Activated naive CD8-positive, alpha-beta T cell treated with anti-CD3 and anti-CD28 coated beads, Interleukin-2, amount 10 ng/mL, durations not matched to agents 7 days and 5 days (primary cell): Measurements from ENCODE around the gene PRSS56. TPM values are rescaled to one million over a fixed set of nuclear protein-coding genes. Genes with fewer than 3 reads are reported as not detected.
"Not testable (repeated sequence)": the region's sequence is repeated elsewhere in the genome, so short reads cannot be mapped to it uniquely, and the experiment has no call there.

Experiments
- ATAC-seq: fragments of 150-1000 bp; cut with Tn5 transposase; one replicate; pipeline ENCODE4 v1.10.0; 2021; ENCODE audit warnings: low read depth, moderate library complexity
- POLR2A ChIA-PET: fragments of 350-600 bp; sonication (Branson Sonifier 250); formaldehyde crosslinking; loops from one replicate; lab custom pipeline; 2021; ENCODE audit warnings: antibody characterized with exemption; lab: Charles Lee
- DNase-seq: peaks from one replicate; pipeline ENCODE4 v3.0.0; 2021
- H3K27ac Mint-ChIP-seq: one replicate; pipeline ENCODE4 v1.8.0; 2022; ENCODE audit warnings: mild to moderate bottlenecking, mixed read lengths
- H3K27me3 Mint-ChIP-seq: one replicate; pipeline ENCODE4 v1.8.0; 2022; ENCODE audit warnings: mild to moderate bottlenecking, moderate library complexity, mixed read lengths
- H3K36me3 Mint-ChIP-seq: one replicate; pipeline ENCODE4 v1.8.0; 2021; ENCODE audit warnings: mild to moderate bottlenecking, mixed read lengths
- H3K4me1 Mint-ChIP-seq: one replicate; pipeline ENCODE4 v1.8.0; 2021; ENCODE audit warnings: mixed read lengths
- H3K4me3 Mint-ChIP-seq: one replicate; pipeline ENCODE4 v1.8.0; 2022; ENCODE audit warnings: mild to moderate bottlenecking, moderate library complexity, mixed read lengths
- H3K9me3 Mint-ChIP-seq: one replicate; pipeline ENCODE4 v1.8.0; 2021; ENCODE audit warnings: mixed read lengths
- total RNA-seq, 2 experiments: library from RNA; stranded (reverse); gene quantifications; one replicate each; pipeline ENCODE4 v1.2.3, GENCODE V29; 2021

PRSS56 gene
- total RNA-seq, 2 experiments from 2014 or later, result not detected

GRCh38 chr2:232550354-232551249 lies 30.4 kb downstream of the PRSS56 start, which contains the start of the genes EIF4E2 and TIGD1:
Gene EIF4E2 (plus strand): TSS chr2:232550689. CDS start chr2:232550725, 36 bp downstream.
Gene TIGD1 (minus strand): TSS chr2:232550557. CDS start chr2:232549882, 675 bp downstream.
- Mint-ChIP-seq H3K4me3 (peak within 1 kb of the TSS; percentile 99), H3K9me3 (peaks cover 3% of the 10 kb centered on the region), H3K27me3 (no peaks in the 10 kb centered on the region), H3K27ac (peak within 1 kb of the TSS; percentile 100), H3K36me3 (peaks cover 31% of the 10 kb centered on the region), H3K4me1 (peaks cover 56% of the 10 kb centered on the region)
- DNase-seq (peak; percentile 92), ATAC-seq (peak; percentile 95)
- POLR2A ChIA-PET, result interaction anchor here (0.6 to 1.5 kb wide), 11 partner anchors 8 to 1086 kb away, joined by 3 to 7 read pairs (median 3); partner anchors contain the start of genes CHRNG, INPP5D, NCL and USP40

DNA sequence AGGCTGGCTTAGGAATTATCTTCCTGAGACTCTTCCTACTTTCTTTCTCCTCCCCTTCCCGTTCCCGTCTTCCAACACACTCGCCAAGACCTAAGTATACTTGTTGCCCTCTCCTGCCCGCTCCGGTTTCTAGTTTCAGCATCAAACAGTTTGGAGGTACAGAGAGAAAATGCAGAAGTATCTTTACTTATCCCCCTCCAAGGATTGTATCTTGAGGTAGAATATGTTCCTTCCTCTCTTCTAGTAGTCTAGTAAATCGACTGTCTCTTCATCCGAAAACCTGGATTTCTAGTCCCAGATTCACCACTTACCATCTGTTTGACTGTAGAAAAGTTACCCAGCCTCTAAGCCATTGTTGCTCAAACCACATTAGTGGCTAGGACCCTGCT lies 31.1 kb downstream of the PRSS56 start:
- POLR2A ChIA-PET, result interaction anchor here (0.6 to 1.5 kb wide), 8 partner anchors 8 to 1087 kb away, joined by 3 to 7 read pairs (median 4); partner anchors contain the start of genes INPP5D, NCL and USP40
- ATAC-seq (no peak), DNase-seq (no peak)
- no peaks in the 10 kb centered on the region for H3K27me3 Mint-ChIP-seq
- H3K4me3 Mint-ChIP-seq, result peak overlapping the region; percentile 99
- H3K36me3 Mint-ChIP-seq, result peaks cover 32% of the 10 kb centered on the region
- peak overlapping the region; percentile 100 for H3K27ac Mint-ChIP-seq
- H3K4me1 Mint-ChIP-seq, result peaks cover 56% of the 10 kb centered on the region
- H3K9me3 Mint-ChIP-seq, result peaks cover 3% of the 10 kb centered on the region

DNA sequence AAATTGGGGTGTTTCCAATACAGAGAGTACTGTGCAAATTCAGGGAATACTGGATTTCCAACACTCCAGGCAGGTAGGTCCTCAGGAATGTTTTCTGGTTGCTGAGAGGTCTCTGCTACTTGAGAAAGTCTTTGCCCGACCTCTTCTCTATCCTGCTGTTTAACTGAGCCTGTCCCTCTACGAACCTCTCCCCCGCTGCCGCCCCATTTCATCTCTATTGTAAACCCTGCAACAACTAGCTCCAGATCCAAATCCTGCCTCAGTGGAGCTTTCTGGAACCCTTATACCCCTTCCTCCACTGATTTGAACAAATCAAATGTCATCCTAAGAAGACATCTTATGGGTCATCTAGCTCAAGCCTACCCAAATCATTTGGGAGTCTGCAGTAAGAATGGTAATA lies 31.6 kb downstream of the PRSS56 start:
- no peak for ATAC-seq
- H3K9me3 Mint-ChIP-seq, result peaks cover 3% of the 10 kb centered on the region
- POLR2A ChIA-PET, result interaction anchor here (1.2 kb wide), 1 partner anchor 27 kb away, joined by 6 read pairs; no protein-coding TSS in a partner anchor

DNA sequence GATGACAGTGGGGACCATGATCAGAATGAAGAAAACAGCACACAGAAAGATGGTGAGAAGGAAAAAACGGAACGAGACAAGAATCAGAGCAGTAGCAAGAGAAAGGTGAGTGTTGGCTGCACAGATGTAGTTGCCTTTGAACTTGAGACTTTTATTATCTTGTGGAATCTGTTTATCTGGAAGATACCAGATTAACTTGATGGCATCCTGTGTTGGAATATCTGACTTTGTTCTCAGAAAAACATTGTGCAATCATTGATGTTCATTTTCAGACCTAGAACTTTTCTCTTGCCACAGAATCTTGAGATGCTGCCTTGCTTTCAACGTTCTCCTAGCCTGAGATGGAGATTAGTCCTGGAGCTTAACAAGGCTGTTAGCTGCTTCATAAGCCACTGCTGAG lies 36.2 kb downstream of the PRSS56 start:
- H3K9me3 Mint-ChIP-seq, result no peaks in the 10 kb centered on the region
- no peak for ATAC-seq

More for the DNA sequence above, 31.6 kb downstream of the PRSS56 start:
- no peak for DNase-seq
- H3K27ac Mint-ChIP-seq, result peak overlapping the region; percentile 35
- no peaks in the 10 kb centered on the region for H3K27me3 Mint-ChIP-seq
- H3K4me1 Mint-ChIP-seq, result peaks cover 57% of the 10 kb centered on the region
- H3K36me3 Mint-ChIP-seq, result peaks cover 31% of the 10 kb centered on the region
- peak overlapping the region; percentile 99 for H3K4me3 Mint-ChIP-seq

GRCh38 chr2:232562515-232563151 lies 42.4 kb downstream of the PRSS56 start:
- POLR2A ChIA-PET, result interaction anchor here (1.7 kb wide), 1 partner anchor 12 kb away, joined by 7 read pairs; the partner anchor contains the start of genes EIF4E2 and TIGD1
- ATAC-seq, result no peak

More for the DNA sequence above, 36.2 kb downstream of the PRSS56 start:
- POLR2A ChIA-PET, result no interaction called here
- no peak for DNase-seq
- Mint-ChIP-seq H3K4me1 (peaks cover 30% of the 10 kb centered on the region), H3K27ac (no peak overlapping the region), H3K27me3 (no peaks in the 10 kb centered on the region), H3K4me3 (no peak overlapping the region), H3K36me3 (peaks cover 31% of the 10 kb centered on the region)

GRCh38 chr2:232563580-232563979 lies 43.4 kb downstream of the PRSS56 start:
- H3K27me3 Mint-ChIP-seq, result no peaks in the 10 kb centered on the region
- no peak overlapping the region for H3K27ac Mint-ChIP-seq
- POLR2A ChIA-PET, result interaction anchor here (1.7 kb wide), 1 partner anchor 13 kb away, joined by 7 read pairs; the partner anchor contains the start of genes EIF4E2 and TIGD1
- H3K4me1 Mint-ChIP-seq, result peaks cover 4% of the 10 kb centered on the region
- ATAC-seq (no peak), DNase-seq (no peak)
- no peaks in the 10 kb centered on the region for H3K9me3 Mint-ChIP-seq
- H3K4me3 Mint-ChIP-seq, result no peak overlapping the region
- peaks cover 37% of the 10 kb centered on the region for H3K36me3 Mint-ChIP-seq

More at GRCh38 chr2:232562515-232563151, 42.4 kb downstream of the PRSS56 start:
- Mint-ChIP-seq H3K27me3 (no peaks in the 10 kb centered on the region), H3K4me1 (peaks cover 4% of the 10 kb centered on the region), H3K27ac (no peak overlapping the region), H3K36me3 (peaks cover 35% of the 10 kb centered on the region), H3K9me3 (no peaks in the 10 kb centered on the region), H3K4me3 (no peak overlapping the region)
- DNase-seq, result no peak

- Mint-ChIP-seq H3K9me3 (no peaks in the 10 kb centered on the region), H3K27me3 (no peaks in the 10 kb centered on the region), H3K36me3 (peaks cover 30% of the 10 kb centered on the region), H3K27ac (no peak overlapping the region), H3K4me3 (no peak overlapping the region), H3K4me1 (peaks cover 4% of the 10 kb centered on the region)
- POLR2A ChIA-PET, result no interaction called here
- DNase-seq (no peak), ATAC-seq (no peak)
Measured at GRCh38 chr2:232567721-232568120, 47.5 kb downstream of the PRSS56 start.

GRCh38 chr2:232568161-232568560 lies 48.0 kb downstream of the PRSS56 start:
- Mint-ChIP-seq H3K9me3 (no peaks in the 10 kb centered on the region), H3K4me1 (peaks cover 3% of the 10 kb centered on the region), H3K27ac (no peak overlapping the region), H3K27me3 (no peaks in the 10 kb centered on the region), H3K36me3 (peaks cover 30% of the 10 kb centered on the region), H3K4me3 (no peak overlapping the region)
- POLR2A ChIA-PET, result no interaction called here
- ATAC-seq, result no peak
- no peak for DNase-seq

DNA sequence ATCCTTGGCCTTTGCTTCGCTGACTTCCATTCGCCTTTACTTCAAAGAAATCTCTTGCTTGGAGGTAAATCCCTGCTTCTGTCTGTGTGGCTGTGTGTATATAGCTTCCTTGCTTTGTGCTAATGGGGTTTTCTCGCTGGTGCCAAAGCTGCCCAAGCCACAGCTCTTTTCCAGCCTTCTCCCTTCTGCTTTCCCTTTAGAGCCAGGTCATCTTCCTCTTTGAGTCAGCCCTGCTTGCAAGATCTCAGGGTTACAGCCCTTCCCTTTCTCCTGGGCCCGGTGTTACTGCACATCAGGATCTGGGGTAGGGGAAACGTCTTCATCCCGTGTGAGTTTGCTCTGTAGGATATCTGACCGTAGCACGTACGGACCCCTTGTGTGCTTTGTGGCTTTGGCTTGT lies 49.4 kb downstream of the PRSS56 start:
- Mint-ChIP-seq H3K4me3 (no peak overlapping the region), H3K27me3 (no peaks in the 10 kb centered on the region), H3K4me1 (no peaks in the 10 kb centered on the region), H3K36me3 (peaks cover 34% of the 10 kb centered on the region), H3K9me3 (no peaks in the 10 kb centered on the region), H3K27ac (no peak overlapping the region)
- DNase-seq (no peak), ATAC-seq (no peak)
- POLR2A ChIA-PET, result no interaction called here

DNA sequence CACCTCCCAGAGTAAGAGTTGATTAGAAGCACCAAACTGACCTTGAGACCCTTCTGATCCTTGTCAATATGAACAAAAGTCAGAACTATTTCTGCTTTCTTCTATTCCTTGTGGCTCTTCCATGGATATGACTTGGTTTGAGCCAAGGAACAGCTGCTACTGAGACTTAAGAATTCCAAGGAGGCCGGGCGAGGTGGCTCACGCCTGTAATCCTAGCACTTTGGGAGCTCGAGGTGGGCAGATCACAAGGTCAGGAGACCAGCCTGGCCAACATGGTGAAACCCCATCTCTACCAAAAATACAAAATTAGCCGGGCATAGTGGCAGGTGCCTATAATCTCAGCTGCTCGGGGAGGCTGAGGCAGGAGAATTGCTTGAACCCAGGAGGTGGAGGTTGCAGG lies 50.3 kb downstream of the PRSS56 start:
- not testable (repeated sequence) for H3K9me3 Mint-ChIP-seq, H3K4me3 Mint-ChIP-seq, H3K27ac Mint-ChIP-seq, ATAC-seq, H3K4me1 Mint-ChIP-seq, DNase-seq, H3K27me3 Mint-ChIP-seq
- H3K36me3 Mint-ChIP-seq, result peaks cover 32% of the 10 kb centered on the region
- POLR2A ChIA-PET, result interaction anchor here (0.7 kb wide), 1 partner anchor 48 kb away, joined by 3 read pairs; no protein-coding TSS in a partner anchor

GRCh38 chr2:232571026-232571474 lies 50.9 kb downstream of the PRSS56 start:
- no peak overlapping the region for H3K27ac Mint-ChIP-seq
- H3K36me3 Mint-ChIP-seq, result peaks cover 30% of the 10 kb centered on the region

DNA sequence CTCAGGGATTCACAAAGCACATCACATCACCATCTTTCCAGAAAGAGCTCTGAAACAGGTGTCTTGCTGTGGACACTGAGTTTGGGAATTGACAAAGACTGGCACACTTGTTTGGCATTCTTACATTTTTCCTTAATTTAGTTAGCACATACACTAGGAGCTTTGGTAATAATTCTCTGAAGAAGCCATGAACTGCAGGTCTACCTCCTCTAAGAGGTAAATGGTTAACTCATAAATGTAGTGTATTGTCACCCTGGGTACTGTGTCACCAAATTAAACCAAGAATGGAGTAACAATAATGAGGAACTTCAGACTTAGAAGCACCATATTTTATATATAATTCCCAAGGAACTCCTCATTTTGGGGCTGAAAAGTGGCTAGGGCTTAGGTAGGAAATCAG lies 52.9 kb downstream of the PRSS56 start:
- peaks cover 2% of the 10 kb centered on the region for H3K4me1 Mint-ChIP-seq
- no peaks in the 10 kb centered on the region for H3K9me3 Mint-ChIP-seq
- ATAC-seq (no peak), DNase-seq (no peak)
- no peak overlapping the region for H3K4me3 Mint-ChIP-seq
- H3K27me3 Mint-ChIP-seq, result no peaks in the 10 kb centered on the region
- POLR2A ChIA-PET, result no interaction called here
- no peak overlapping the region for H3K27ac Mint-ChIP-seq
- H3K36me3 Mint-ChIP-seq, result peaks cover 18% of the 10 kb centered on the region

More at GRCh38 chr2:232571026-232571474, 50.9 kb downstream of the PRSS56 start:
- Mint-ChIP-seq H3K9me3 (no peaks in the 10 kb centered on the region), H3K4me1 (peaks cover under 1% of the 10 kb centered on the region), H3K27me3 (no peaks in the 10 kb centered on the region), H3K4me3 (no peak overlapping the region)
- POLR2A ChIA-PET, result interaction anchor here (0.7 kb wide), 1 partner anchor 49 kb away, joined by 3 read pairs; no protein-coding TSS in a partner anchor
- DNase-seq (no peak), ATAC-seq (no peak)
